ENCODE measurements around the gene MED29. TPM values are rescaled to one million over a fixed set of nuclear protein-coding genes. Genes with fewer than 3 reads are reported as not detected.

MED29 gene
- total and polyA plus RNA-seq, 2 of the 13 experiments (the other 11 are each of a cell fraction or from before 2014, with no cell fraction given), result 14.0 to 19.7 TPM

DNA sequence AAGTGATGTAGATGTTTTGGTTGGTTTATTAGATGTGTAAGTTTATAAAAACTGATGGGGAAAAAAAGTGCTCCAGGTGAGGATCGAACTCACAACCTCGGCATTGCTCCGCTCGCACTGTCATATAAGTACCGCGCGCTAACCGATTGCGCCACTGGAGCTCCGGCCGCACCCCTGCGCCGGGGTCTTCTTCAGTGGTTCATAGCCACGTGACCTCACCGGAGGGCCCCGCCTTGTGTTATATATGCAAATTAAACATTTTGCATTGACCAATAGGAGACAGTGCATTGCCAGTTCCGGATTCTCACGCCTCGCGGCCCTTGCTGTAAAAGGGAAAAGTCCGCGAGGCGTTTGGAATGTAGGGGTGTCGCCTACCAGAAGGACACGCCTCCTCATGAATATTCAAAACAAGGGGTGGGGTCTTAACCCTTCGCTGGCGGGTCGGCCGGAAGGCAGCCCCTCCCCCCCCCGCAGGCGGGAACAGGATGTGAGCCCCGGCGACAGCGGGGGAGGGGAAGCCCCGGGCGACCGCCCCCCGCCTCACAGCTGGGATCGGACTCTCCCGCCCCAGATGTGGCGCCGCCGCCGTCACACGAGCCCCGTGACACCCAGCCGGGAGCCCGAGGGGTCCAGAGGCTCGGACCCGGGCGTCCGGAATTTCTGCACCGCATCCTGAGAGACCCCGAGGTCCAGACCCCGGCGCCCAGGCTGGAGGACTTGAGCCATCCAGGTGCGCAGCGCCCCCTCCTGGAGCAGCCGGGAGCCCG lies 21.1 kb downstream of the MED29 start, which contains the start of gene PLEKHG2 (continued):
- no peak for TF ChIP-seq EZH2 (conservative IDR thresholded peaks at IDR 0.05; ENCODE audit: low read depth, low read length)
- TF ChIP-seq NBN (conservative IDR thresholded peaks at IDR 0.05), result no peak
- no peak for TF ChIP-seq NCOA1 (CRISPR knock-in tag; IDR thresholded peaks at IDR 0.05)
- peak; percentile 57; the same call in 1 of the 2 replicates for TF ChIP-seq ZMYM4 (CRISPR knock-in tag; IDR thresholded peaks at IDR 0.05)
- TF ChIP-seq THYN1 (CRISPR knock-in tag; IDR thresholded peaks at IDR 0.05; ENCODE audit: borderline replicate concordance, low read depth), result no peak
- no peak for TF ChIP-seq MAFF (IDR thresholded peaks at IDR 0.05; ENCODE audit: low read depth, low read length)
- TF ChIP-seq CC2D1A (CRISPR knock-in tag; IDR thresholded peaks at IDR 0.05), result no peak
- no peak for TF ChIP-seq ZNF496 (CRISPR knock-in tag; IDR thresholded peaks at IDR 0.05; ENCODE audit: insufficient replicate concordance)
- TF ChIP-seq ZNF251 (CRISPR knock-in tag; IDR thresholded peaks at IDR 0.05), result no peak
- TF ChIP-seq ZNF703 (CRISPR knock-in tag; IDR thresholded peaks at IDR 0.05; ENCODE audit: borderline replicate concordance), result no peak
- TF ChIP-seq, protein P1, sequence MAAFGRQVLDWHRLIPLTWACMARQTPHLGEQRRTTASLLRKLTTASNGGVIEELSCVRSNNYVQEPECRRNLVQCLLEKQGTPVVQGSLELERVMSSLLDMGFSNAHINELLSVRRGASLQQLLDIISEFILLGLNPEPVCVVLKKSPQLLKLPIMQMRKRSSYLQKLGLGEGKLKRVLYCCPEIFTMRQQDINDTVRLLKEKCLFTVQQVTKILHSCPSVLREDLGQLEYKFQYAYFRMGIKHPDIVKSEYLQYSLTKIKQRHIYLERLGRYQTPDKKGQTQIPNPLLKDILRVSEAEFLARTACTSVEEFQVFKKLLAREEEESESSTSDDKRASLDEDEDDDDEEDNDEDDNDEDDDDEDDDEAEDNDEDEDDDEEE (CRISPR knock-in tag; IDR thresholded peaks at IDR 0.05), result no peak; the same call in 1 of the 2 replicates
- TF ChIP-seq, protein P2, sequence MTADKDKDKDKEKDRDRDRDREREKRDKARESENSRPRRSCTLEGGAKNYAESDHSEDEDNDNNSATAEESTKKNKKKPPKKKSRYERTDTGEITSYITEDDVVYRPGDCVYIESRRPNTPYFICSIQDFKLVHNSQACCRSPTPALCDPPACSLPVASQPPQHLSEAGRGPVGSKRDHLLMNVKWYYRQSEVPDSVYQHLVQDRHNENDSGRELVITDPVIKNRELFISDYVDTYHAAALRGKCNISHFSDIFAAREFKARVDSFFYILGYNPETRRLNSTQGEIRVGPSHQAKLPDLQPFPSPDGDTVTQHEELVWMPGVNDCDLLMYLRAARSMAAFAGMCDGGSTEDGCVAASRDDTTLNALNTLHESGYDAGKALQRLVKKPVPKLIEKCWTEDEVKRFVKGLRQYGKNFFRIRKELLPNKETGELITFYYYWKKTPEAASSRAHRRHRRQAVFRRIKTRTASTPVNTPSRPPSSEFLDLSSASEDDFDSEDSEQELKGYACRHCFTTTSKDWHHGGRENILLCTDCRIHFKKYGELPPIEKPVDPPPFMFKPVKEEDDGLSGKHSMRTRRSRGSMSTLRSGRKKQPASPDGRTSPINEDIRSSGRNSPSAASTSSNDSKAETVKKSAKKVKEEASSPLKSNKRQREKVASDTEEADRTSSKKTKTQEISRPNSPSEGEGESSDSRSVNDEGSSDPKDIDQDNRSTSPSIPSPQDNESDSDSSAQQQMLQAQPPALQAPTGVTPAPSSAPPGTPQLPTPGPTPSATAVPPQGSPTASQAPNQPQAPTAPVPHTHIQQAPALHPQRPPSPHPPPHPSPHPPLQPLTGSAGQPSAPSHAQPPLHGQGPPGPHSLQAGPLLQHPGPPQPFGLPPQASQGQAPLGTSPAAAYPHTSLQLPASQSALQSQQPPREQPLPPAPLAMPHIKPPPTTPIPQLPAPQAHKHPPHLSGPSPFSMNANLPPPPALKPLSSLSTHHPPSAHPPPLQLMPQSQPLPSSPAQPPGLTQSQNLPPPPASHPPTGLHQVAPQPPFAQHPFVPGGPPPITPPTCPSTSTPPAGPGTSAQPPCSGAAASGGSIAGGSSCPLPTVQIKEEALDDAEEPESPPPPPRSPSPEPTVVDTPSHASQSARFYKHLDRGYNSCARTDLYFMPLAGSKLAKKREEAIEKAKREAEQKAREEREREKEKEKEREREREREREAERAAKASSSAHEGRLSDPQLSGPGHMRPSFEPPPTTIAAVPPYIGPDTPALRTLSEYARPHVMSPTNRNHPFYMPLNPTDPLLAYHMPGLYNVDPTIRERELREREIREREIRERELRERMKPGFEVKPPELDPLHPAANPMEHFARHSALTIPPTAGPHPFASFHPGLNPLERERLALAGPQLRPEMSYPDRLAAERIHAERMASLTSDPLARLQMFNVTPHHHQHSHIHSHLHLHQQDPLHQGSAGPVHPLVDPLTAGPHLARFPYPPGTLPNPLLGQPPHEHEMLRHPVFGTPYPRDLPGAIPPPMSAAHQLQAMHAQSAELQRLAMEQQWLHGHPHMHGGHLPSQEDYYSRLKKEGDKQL (CRISPR knock-in tag; IDR thresholded peaks at IDR 0.05; ENCODE audit: low read depth), result no peak; the same call in 1 of the 2 replicates
- TF ChIP-seq SMARCC2 (IDR thresholded peaks at IDR 0.05), result no peak
- TF ChIP-seq, protein P3, sequence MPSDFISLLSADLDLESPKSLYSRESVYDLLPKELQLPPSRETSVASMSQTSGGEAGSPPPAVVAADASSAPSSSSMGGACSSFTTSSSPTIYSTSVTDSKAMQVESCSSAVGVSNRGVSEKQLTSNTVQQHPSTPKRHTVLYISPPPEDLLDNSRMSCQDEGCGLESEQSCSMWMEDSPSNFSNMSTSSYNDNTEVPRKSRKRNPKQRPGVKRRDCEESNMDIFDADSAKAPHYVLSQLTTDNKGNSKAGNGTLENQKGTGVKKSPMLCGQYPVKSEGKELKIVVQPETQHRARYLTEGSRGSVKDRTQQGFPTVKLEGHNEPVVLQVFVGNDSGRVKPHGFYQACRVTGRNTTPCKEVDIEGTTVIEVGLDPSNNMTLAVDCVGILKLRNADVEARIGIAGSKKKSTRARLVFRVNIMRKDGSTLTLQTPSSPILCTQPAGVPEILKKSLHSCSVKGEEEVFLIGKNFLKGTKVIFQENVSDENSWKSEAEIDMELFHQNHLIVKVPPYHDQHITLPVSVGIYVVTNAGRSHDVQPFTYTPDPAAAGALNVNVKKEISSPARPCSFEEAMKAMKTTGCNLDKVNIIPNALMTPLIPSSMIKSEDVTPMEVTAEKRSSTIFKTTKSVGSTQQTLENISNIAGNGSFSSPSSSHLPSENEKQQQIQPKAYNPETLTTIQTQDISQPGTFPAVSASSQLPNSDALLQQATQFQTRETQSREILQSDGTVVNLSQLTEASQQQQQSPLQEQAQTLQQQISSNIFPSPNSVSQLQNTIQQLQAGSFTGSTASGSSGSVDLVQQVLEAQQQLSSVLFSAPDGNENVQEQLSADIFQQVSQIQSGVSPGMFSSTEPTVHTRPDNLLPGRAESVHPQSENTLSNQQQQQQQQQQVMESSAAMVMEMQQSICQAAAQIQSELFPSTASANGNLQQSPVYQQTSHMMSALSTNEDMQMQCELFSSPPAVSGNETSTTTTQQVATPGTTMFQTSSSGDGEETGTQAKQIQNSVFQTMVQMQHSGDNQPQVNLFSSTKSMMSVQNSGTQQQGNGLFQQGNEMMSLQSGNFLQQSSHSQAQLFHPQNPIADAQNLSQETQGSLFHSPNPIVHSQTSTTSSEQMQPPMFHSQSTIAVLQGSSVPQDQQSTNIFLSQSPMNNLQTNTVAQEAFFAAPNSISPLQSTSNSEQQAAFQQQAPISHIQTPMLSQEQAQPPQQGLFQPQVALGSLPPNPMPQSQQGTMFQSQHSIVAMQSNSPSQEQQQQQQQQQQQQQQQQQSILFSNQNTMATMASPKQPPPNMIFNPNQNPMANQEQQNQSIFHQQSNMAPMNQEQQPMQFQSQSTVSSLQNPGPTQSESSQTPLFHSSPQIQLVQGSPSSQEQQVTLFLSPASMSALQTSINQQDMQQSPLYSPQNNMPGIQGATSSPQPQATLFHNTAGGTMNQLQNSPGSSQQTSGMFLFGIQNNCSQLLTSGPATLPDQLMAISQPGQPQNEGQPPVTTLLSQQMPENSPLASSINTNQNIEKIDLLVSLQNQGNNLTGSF (CRISPR knock-in tag; IDR thresholded peaks at IDR 0.05), result no peak
- TF ChIP-seq, protein P4, sequence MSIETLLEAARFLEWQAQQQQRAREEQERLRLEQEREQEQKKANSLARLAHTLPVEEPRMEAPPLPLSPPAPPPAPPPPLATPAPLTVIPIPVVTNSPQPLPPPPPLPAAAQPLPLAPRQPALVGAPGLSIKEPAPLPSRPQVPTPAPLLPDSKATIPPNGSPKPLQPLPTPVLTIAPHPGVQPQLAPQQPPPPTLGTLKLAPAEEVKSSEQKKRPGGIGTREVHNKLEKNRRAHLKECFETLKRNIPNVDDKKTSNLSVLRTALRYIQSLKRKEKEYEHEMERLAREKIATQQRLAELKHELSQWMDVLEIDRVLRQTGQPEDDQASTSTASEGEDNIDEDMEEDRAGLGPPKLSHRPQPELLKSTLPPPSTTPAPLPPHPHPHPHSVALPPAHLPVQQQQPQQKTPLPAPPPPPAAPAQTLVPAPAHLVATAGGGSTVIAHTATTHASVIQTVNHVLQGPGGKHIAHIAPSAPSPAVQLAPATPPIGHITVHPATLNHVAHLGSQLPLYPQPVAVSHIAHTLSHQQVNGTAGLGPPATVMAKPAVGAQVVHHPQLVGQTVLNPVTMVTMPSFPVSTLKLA (IDR thresholded peaks at IDR 0.05), result peak; percentile 65
- TF ChIP-seq PCBP1 (IDR thresholded peaks at IDR 0.05; ENCODE audit: borderline replicate concordance, low read depth, low read length), result peak; percentile 85; the same call in 1 of the 2 replicates

All from HepG2 (cell line).